ENCODE measurements around the gene BRD2.

The BRD2 gene

DNA sequence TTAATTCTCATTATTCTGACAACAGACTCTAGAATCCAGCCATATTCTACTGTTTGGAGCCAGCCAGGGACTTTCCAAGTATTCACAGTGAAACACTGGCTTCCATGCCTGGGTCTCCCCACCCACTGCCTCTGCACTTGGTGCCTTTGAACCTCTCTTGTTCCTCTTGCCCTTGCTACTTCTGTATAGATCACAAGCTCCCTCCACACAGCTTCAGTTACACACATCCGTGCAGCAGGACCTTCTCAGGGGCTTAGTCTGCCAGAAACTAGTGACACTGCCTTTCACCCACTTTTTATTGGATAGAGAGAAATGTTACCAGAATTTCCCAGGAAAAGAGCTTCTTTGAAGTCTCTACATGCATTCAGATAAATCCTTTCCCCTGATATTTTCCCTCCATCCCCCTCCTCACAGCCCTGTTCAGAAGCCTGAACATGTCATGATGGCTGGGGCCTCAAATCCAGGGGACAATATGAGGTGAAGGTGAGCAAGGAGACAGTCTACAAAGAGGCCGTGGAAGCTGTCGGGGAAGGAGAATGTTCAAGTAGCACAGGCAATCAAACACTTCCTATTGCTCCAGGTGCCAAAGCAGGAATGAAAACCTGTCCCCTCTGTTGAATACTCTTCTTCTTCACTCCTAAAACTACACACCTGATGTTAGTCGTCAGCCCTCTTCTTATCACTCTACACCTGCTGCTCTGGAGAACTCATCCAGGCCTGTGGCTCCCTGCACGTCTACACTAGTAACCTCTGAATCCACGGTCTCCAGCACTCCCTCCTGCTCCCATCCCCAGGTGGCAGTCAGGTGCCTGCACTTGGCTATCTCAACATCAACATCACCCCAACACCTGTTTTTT, 61.2 kb downstream of the BRD2 start:
- no peak for DNase-seq (ENCODE audit: low spot score)

DNA sequence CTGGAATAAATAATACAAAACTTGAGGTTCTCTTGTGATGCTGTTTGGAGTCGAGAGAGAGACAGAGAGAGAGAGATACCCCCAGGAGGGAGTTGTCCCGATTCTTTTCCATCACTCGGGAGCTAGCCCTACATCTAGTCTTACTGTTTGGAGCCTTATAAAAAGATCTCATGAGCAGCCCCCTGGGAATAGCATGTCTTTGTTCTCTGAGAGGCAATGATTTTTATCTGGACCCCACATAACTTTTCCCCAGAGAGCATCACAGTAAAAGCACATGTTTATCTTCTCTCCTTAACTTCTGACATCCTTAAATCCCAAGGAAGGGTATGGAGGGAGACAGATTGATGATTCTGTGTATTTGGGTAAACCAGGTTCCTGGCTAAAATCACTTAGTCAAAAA, 61.9 kb downstream of the BRD2 start:
- no peak for DNase-seq (ENCODE audit: low spot score)
